Transverse colon (tissue), 4 donors: ENCODE data around the gene NEDD1. TPM values are rescaled to one million over a fixed set of nuclear protein-coding genes. Genes with fewer than 3 reads are reported as not detected.
A peak's percentile ranks its signal among the peaks of the same experiment; 100 is the strongest.

Source experiments
- DNase-seq: peaks from one replicate; pipeline ENCODE4 v3.0.0-alpha.2; 2019
- H3K27ac ChIP-seq, 4 donors: fragments of 200-600 bp; sonication (generic); 2 replicates each; pipeline ENCODE4 v1.5.1; 2016 to 2018; ENCODE audit warnings: inconsistent platforms in 4 of 4
- H3K27me3 ChIP-seq: fragments of 200-600 bp; sonication (generic); 2 replicates; pipeline ENCODE4 v1.5.1; 2017; ENCODE audit warnings: inconsistent platforms
- H3K36me3 ChIP-seq, 4 donors: fragments of 200-600 bp; sonication (generic); 2 replicates each; pipeline ENCODE4 v1.5.1; 2017 to 2019; ENCODE audit warnings: inconsistent platforms in 4 of 4
- H3K4me1 ChIP-seq, 4 donors: fragments of 200-600 bp; sonication (generic); 2 replicates each; pipeline ENCODE4 v1.5.1; 2017 to 2020; ENCODE audit warnings: inconsistent platforms in 4 of 4
- H3K4me3 ChIP-seq, 4 donors: fragments of 200-600 bp; sonication (generic); 1 replicate in 1 of 4; 2 replicates in 3 of 4; pipeline versions ENCODE4 v1.5.1 to v1.6.1; 2017 to 2019; ENCODE audit warnings: inconsistent platforms in 4 of 4
- H3K9me3 ChIP-seq, 2 donors: fragments of 200-600 bp; sonication (generic); 2 replicates each; pipeline ENCODE4 v1.5.1; 2017 to 2019; ENCODE audit warnings: inconsistent platforms in 2 of 2
- CTCF ChIP-seq, 5 experiments: fragments of 200-600 bp in 3 of 5; fragments of 450-650 bp in 2 of 5; sonication (generic) in 3 of 5; IDR thresholded peaks; 1 replicate in 2 of 5; 2 replicates in 3 of 5; pipeline ENCODE4 v1.5.1; 2016 to 2017; ENCODE audit warnings: antibody characterized with exemption in 5 of 5, inconsistent platforms in 3 of 5, mild to moderate bottlenecking in 2 of 5, moderate library complexity in 1 of 5
- EP300 ChIP-seq: sonication (generic); formaldehyde crosslinking; IDR thresholded peaks from one replicate; pipeline ENCODE4 v1.6.1; 2017; ENCODE audit warnings: antibody characterized with exemption, low read depth
- POLR2A ChIP-seq: fragments of 450-650 bp; IDR thresholded peaks from one replicate; pipeline ENCODE4 v1.6.1; 2016; ENCODE audit warnings: antibody characterized with exemption, mild to moderate bottlenecking, moderate library complexity
- POLR2AphosphoS5 ChIP-seq, 3 donors: sonication (generic); formaldehyde crosslinking; IDR thresholded peaks; one replicate each; pipeline ENCODE4 v1.6.1; 2016; ENCODE audit warnings: antibody characterized with exemption in 3 of 3
- WGBS, 2 donors: methylation state at CpG; one replicate each; pipeline ENCODE4 v1.1.5; 2018; ENCODE audit warnings: low coverage in 1 of 2; 5-methylcytosine and 5-hydroxymethylcytosine counted together
- in situ Hi-C, 4 donors: fragments of 200-750 bp; cut with MboI; loops; one replicate each; pipeline versions ENCODE4 v1.15.0 to v1.15.1; 2017; ENCODE audit warnings: low sequenced_read_pairs in 3 of 4, low pct_ligation_motif_present in 1 of 4, low pct_unique_long_range_greater_than_20kb in 1 of 4
- intact Hi-C: fragments of 100-400 bp; cut with DNase I; formaldehyde crosslinking; loops from one replicate; pipeline ENCODE4 v1.15.1; 2023; ENCODE audit warnings: low total_unique reads
- total RNA-seq, 4 donors: library from RNA; depleted of rRNA; stranded (reverse); fragments of >200 nt; gene quantifications; one replicate each; pipeline ENCODE4 v1.1.0, GENCODE V29; 2016

The NEDD1 gene
- total RNA-seq, 4 donors from 2014 or later = 5.6 to 16.7 (median 8.5) TPM

- DNase-seq = no peak
- no peaks in the 10 kb centered on the region for H3K9me3 ChIP-seq
- in situ Hi-C loops (no loop called here), intact Hi-C loops (no loop called here)
- no peaks in the 10 kb centered on the region for H3K36me3 ChIP-seq
- peaks cover 0 to 2% (median 0%) of the 10 kb centered on the region in 4 donors for H3K4me1 ChIP-seq
- TF ChIP-seq POLR2A = no peak
- TF ChIP-seq EP300 = no peak
- TF ChIP-seq POLR2AphosphoS5 (IDR thresholded peaks at IDR 0.05) = no peak
- TF ChIP-seq CTCF (IDR thresholded peaks at IDR 0.05) = no peak
- H3K27ac ChIP-seq = no peak overlapping the region
- H3K27me3 ChIP-seq = no peaks in the 10 kb centered on the region
- no peak overlapping the region for H3K4me3 ChIP-seq
Measured at GRCh38 chr12:96901175-96901574, 5.9 kb upstream of the NEDD1 start.

GRCh38 chr12:96902076-96902475 is 5.0 kb upstream of the NEDD1 start:
- DNase-seq = no peak
- no peak for TF ChIP-seq POLR2AphosphoS5 (IDR thresholded peaks at IDR 0.05)
- no peak for TF ChIP-seq POLR2A
- TF ChIP-seq EP300 = no peak
- TF ChIP-seq CTCF (IDR thresholded peaks at IDR 0.05) = no peak
- H3K36me3 ChIP-seq = no peaks in the 10 kb centered on the region
- no peaks in the 10 kb centered on the region for H3K27me3 ChIP-seq
- H3K4me3 ChIP-seq = no peak overlapping the region
- intact Hi-C loops = no loop called here
- no peak overlapping the region for H3K27ac ChIP-seq
- in situ Hi-C loops = no loop called here
- peaks cover 0 to 4% (median 0%) of the 10 kb centered on the region in 4 donors for H3K4me1 ChIP-seq
- WGBS, 2 donors = 57 to 68% methylated on average over 1 to 4 of the region's 4 CpGs
- no peaks in the 10 kb centered on the region for H3K9me3 ChIP-seq

GRCh38 chr12:96906498-96906848 is 584 bp upstream of the NEDD1 start:
- in situ Hi-C loops (no loop called here), intact Hi-C loops (no loop called here)
- WGBS, 2 donors = 15 to 25% methylated on average over 6 to 9 of the region's 9 CpGs
- H3K27me3 ChIP-seq = no peaks in the 10 kb centered on the region
- H3K36me3 ChIP-seq = no peaks in the 10 kb centered on the region
- DNase-seq = no peak
- H3K4me3 ChIP-seq = peak overlapping the region; percentile 80 to 90 (median 86)
- peaks cover 4 to 13% (median 10%) of the 10 kb centered on the region in 4 donors for H3K4me1 ChIP-seq
- H3K27ac ChIP-seq = peak overlapping the region; percentile 87 to 92 (median 90)
- H3K9me3 ChIP-seq = no peaks in the 10 kb centered on the region
- TF ChIP-seq EP300 (no peak), POLR2A (no peak), POLR2AphosphoS5 (IDR thresholded peaks at IDR 0.05) (no peak)

- peak; percentile 14 for DNase-seq
- WGBS, 2 donors = 4 to 20% methylated on average over 5 to 23 of the region's 23 CpGs
- Histone ChIP-seq H3K4me1 (peaks cover 4 to 21% (median 10%) of the 10 kb centered on the region in 4 donors), H3K36me3 (no peaks in the 10 kb centered on the region), H3K4me3 (peak overlapping the region; percentile 80 to 90 (median 86)), H3K27me3 (no peaks in the 10 kb centered on the region), H3K9me3 (no peaks in the 10 kb centered on the region), H3K27ac (peak overlapping the region; percentile 87 to 92 (median 90))
- in situ Hi-C loops (no loop called here), intact Hi-C loops (no loop called here)
- TF ChIP-seq EP300 (no peak), CTCF (IDR thresholded peaks at IDR 0.05) (no peak), POLR2A (no peak), POLR2AphosphoS5 (IDR thresholded peaks at IDR 0.05) (no peak)
Measured at GRCh38 chr12:96907671-96908422, 790 bp downstream of the NEDD1 start.

GRCh38 chr12:96908423-96908675 is 1.3 kb downstream of the NEDD1 start:
- no peaks in the 10 kb centered on the region for H3K27me3 ChIP-seq
- 68 to 75% methylated on average over 3 of the region's 3 CpGs for WGBS, 2 donors
- peak overlapping the region in 1 of 4 donors; percentile 88 for H3K4me3 ChIP-seq
- no peaks in the 10 kb centered on the region for H3K9me3 ChIP-seq
- in situ Hi-C loops = no loop called here
- DNase-seq = no peak
- TF ChIP-seq POLR2A (no peak), EP300 (no peak), POLR2AphosphoS5 (IDR thresholded peaks at IDR 0.05) (no peak), CTCF (IDR thresholded peaks at IDR 0.05) (no peak)
- intact Hi-C loops = no loop called here
- peak overlapping the region in 2 of 4 donors; percentile 88 to 91 for H3K27ac ChIP-seq
- peaks cover 4 to 21% (median 10%) of the 10 kb centered on the region in 4 donors for H3K4me1 ChIP-seq
- no peaks in the 10 kb centered on the region for H3K36me3 ChIP-seq
